ENCODE data around the gene THSD4.

GRCh38 chr15:71107501-71107815 is 7.8 kb upstream of the THSD4 start:
- TF ChIP-seq CTCF (IDR thresholded peaks at IDR 0.05; ENCODE audit: poor library complexity, severe bottlenecking) (no peak), POLR2AphosphoS5 (IDR thresholded peaks at IDR 0.05) (no peak), RAD21 (conservative IDR thresholded peaks at IDR 0.05) (no peak), EZH2 (IDR thresholded peaks at IDR 0.05; ENCODE audit: borderline replicate concordance, insufficient read depth, low read length, poor library complexity, severe bottlenecking) (no peak), EP300 (conservative IDR thresholded peaks at IDR 0.05; ENCODE audit: poor library complexity, severe bottlenecking) (no peak)

Measured in neural cell (in vitro differentiated cells).